K562 (cell line): ENCODE measurements around the gene CPED1. TPM values are rescaled to one million over a fixed set of nuclear protein-coding genes. Genes with fewer than 3 reads are reported as not detected.

Source experiments
- ARHGAP35 ChIP-seq: fragments of 450-650 bp; IDR thresholded peaks from 2 replicates; pipeline ENCODE4 v1.6.1; 2018; ENCODE audit not compliant: partially characterized antibody
- BRCA1 ChIP-seq, 2 experiments: fragments of 450-650 bp in 1 of 2; sonication (generic) in 1 of 2; formaldehyde crosslinking in 1 of 2; IDR thresholded peaks; 2 replicates each; pipeline versions ENCODE4 v1.5.0 to v1.6.1; 2017 to 2020; ENCODE audit warnings: mild to moderate bottlenecking in 1 of 2, missing genetic modification reagents in 1 of 2
- CHD1 ChIP-seq: fragments of 200-600 bp; sonication (generic); IDR thresholded peaks from one replicate; pipeline ENCODE4 v1.6.1; 2012; ENCODE audit warnings: mild to moderate bottlenecking, moderate library complexity, low read length, inconsistent platforms
- CHD2 ChIP-seq: IDR thresholded peaks from 2 replicates; pipeline ENCODE4 v1.6.1; 2011; ENCODE audit warnings: low read depth, low read length
- CXXC5 ChIP-seq: fragments of 250-450 bp; sonication (Bioruptor Pico); IDR thresholded peaks from 2 replicates; pipeline ENCODE4 v1.8.0; 2022; ENCODE audit warnings: inconsistent platforms, mild to moderate bottlenecking, moderate library complexity
- E2F6 ChIP-seq, 2 experiments: IDR thresholded peaks; 2 replicates each; pipeline ENCODE4 v1.6.1; 2011; ENCODE audit warnings: borderline replicate concordance in 1 of 2, control low read depth in 1 of 2, low read depth in 1 of 2, low read length in 1 of 2, mild to moderate bottlenecking in 1 of 2, mixed read lengths in 1 of 2, moderate library complexity in 1 of 2; ENCODE audit not compliant: insufficient read depth in 1 of 2, insufficient read length in 1 of 2, poor library complexity in 1 of 2, severe bottlenecking in 1 of 2; ENCODE audit errors: extremely low read depth in 1 of 2
- GTF2B ChIP-seq: IDR thresholded peaks from 2 replicates; pipeline ENCODE4 v1.6.1; 2011; ENCODE audit not compliant: insufficient read length; ENCODE audit errors: extremely low read depth
- GTF2F1 ChIP-seq: IDR thresholded peaks from 2 replicates; pipeline ENCODE4 v1.6.1; 2011; ENCODE audit warnings: low read depth, low read length, improper control_type of control experiment
- HINFP ChIP-seq: fragments of 450-650 bp; conservative IDR thresholded peaks from 2 replicates; pipeline ENCODE4 v1.6.1; 2016; ENCODE audit warnings: missing genetic modification characterization, low read depth, mild to moderate bottlenecking, control low read depth, missing compliant biosample characterization
- KAT7 ChIP-seq: sonication (generic); formaldehyde crosslinking; IDR thresholded peaks from 2 replicates; pipeline ENCODE4 v1.8.0; 2022; ENCODE audit warnings: missing genetic modification reagents, mild to moderate bottlenecking, borderline replicate concordance
- KLF1 ChIP-seq: fragments of 450-650 bp; IDR thresholded peaks from 2 replicates; pipeline ENCODE4 v1.6.1; 2016; ENCODE audit warnings: missing genetic modification characterization, missing compliant biosample characterization
- MLLT1 ChIP-seq, 2 experiments: fragments of 450-650 bp; IDR thresholded peaks; 2 replicates each; pipeline ENCODE4 v1.6.1; 2016
- NFIC ChIP-seq: fragments of 450-650 bp; IDR thresholded peaks from 2 replicates; pipeline ENCODE4 v1.6.1; 2017; ENCODE audit warnings: mild to moderate bottlenecking, inconsistent platforms
- SAFB ChIP-seq: fragments of 200-400 bp; formaldehyde crosslinking; IDR thresholded peaks from 2 replicates; pipeline ENCODE4 v1.6.1; 2017; ENCODE audit warnings: low read depth, low read length, borderline replicate concordance
- THRAP3 ChIP-seq: fragments of 450-650 bp; IDR thresholded peaks from 2 replicates; pipeline ENCODE4 v1.6.1; 2016; ENCODE audit warnings: mild to moderate bottlenecking, inconsistent platforms, borderline replicate concordance
- YY1 ChIP-seq, 3 experiments: IDR thresholded peaks; 2 replicates each; pipeline ENCODE4 v1.6.1; 2011; ENCODE audit warnings: low read length in 2 of 3, mild to moderate bottlenecking in 2 of 3, moderate library complexity in 2 of 3, borderline replicate concordance in 1 of 3, control low read depth in 1 of 3, low read depth in 1 of 3; ENCODE audit not compliant: insufficient read depth in 3 of 3, insufficient replicate concordance in 2 of 3, control insufficient read depth in 1 of 3, insufficient read length in 1 of 3; ENCODE audit errors: extremely low read depth in 1 of 3
- ZNF140 ChIP-seq: fragments of 250-450 bp; sonication (Bioruptor Pico); IDR thresholded peaks from 2 replicates; pipeline ENCODE4 v1.8.0; 2021; ENCODE audit warnings: moderate library complexity, mild to moderate bottlenecking, inconsistent platforms
- ZNF280A ChIP-seq: fragments of 450-650 bp; IDR thresholded peaks from 2 replicates; pipeline ENCODE4 v1.6.1; 2018; ENCODE audit warnings: mild to moderate bottlenecking, low read depth; ENCODE audit not compliant: partially characterized antibody
- ZNF696 ChIP-seq: fragments of 250-450 bp; sonication (Bioruptor Pico); conservative IDR thresholded peaks from 2 replicates; pipeline ENCODE4 v1.4.0; 2020; ENCODE audit warnings: mild to moderate bottlenecking, moderate library complexity
- ZNF778 ChIP-seq: fragments of 450-650 bp; formaldehyde crosslinking; IDR thresholded peaks from 2 replicates; pipeline ENCODE4 v1.4.0; 2020; ENCODE audit warnings: mild to moderate bottlenecking, moderate library complexity
- polyA plus RNA-seq, 8 experiments: library from polyadenylated mRNA; depleted of rRNA in 4 of 8; stranded (reverse) in 5 of 8; unstranded in 3 of 8; fragments of >200 nt; fragmentation: Nextera tagmentation in 2 of 8; fragmentation: Illumina TruSeq in 1 of 8; extraction: Ambion mirVana in 2 of 8; extraction: Trizol in 1 of 8; gene quantifications; 2 replicates each; pipeline versions ENCODE4 v1.2.1 to v1.2.3, GENCODE V29; 2011 to 2014; ENCODE audit warnings: inconsistent platforms in 1 of 8, missing spikeins in 1 of 8
- total RNA-seq, 7 experiments: library from RNA; depleted of rRNA in 6 of 7; stranded (reverse); fragments of >200 nt in 6 of 7; fragmentation: Illumina TruSeq in 2 of 7; extraction: Trizol in 2 of 7; gene quantifications; 2 replicates each; pipeline versions ENCODE4 v1.2.1 to v1.2.3, GENCODE V29; 2011 to 2021; ENCODE audit warnings: low replicate concordance in 1 of 7

CPED1 gene
- total and polyA plus RNA-seq, 9 of the 15 experiments (the other 6 are each of a cell fraction or from before 2014, with no cell fraction given), result 195 to 393 (median 290) TPM

- TF ChIP-seq MLLT1 (IDR thresholded peaks at IDR 0.05), result no peak
- no peak for TF ChIP-seq ARHGAP35
- TF ChIP-seq NFIC, result peak; percentile 57
- no peak for TF ChIP-seq ZNF778 (CRISPR knock-in tag)
- TF ChIP-seq BRCA1 (IDR thresholded peaks at IDR 0.05), result no peak
- no peak for TF ChIP-seq BRCA1 (CRISPR knock-in tag; IDR thresholded peaks at IDR 0.05)
- TF ChIP-seq CHD2, result no peak
- TF ChIP-seq HINFP (tag), result no peak
- TF ChIP-seq CXXC5 (CRISPR knock-in tag), result peak; percentile 79; the same call in 1 of the 2 replicates
- TF ChIP-seq E2F6 (IDR thresholded peaks at IDR 0.05; ENCODE audit: borderline replicate concordance in 1 of 2, extremely low read depth in 1 of 2, insufficient read depth in 1 of 2, insufficient read length in 1 of 2, low read depth in 1 of 2, low read length in 1 of 2, poor library complexity in 1 of 2, severe bottlenecking in 1 of 2), result no peak
- no peak for TF ChIP-seq ZNF280A
- TF ChIP-seq ZNF140 (CRISPR knock-in tag), result no peak
- no peak for TF ChIP-seq SAFB
- no peak for TF ChIP-seq THRAP3
- TF ChIP-seq GTF2F1, result no peak
- no peak for TF ChIP-seq GTF2B
- TF ChIP-seq KLF1 (tag), result no peak
- no peak for TF ChIP-seq KAT7
- no peak for TF ChIP-seq ZNF696
- TF ChIP-seq YY1 (IDR thresholded peaks at IDR 0.05; ENCODE audit: borderline replicate concordance in 1 of 3, control insufficient read depth in 1 of 3, extremely low read depth in 1 of 3, insufficient read depth in 3 of 3, insufficient read length in 1 of 3, insufficient replicate concordance in 2 of 3, low read depth in 1 of 3, low read length in 2 of 3), result no peak
- no peak for TF ChIP-seq CHD1
These were observed 60.7 kb downstream of the CPED1 start (continued) for GRCh38 chr7:121049028-121049791.
